Stomach (tissue), 4 donors: ENCODE data around the gene KRTAP16-1.
"Not testable (repeated sequence)": the region's sequence is repeated elsewhere in the genome, so short reads cannot be mapped to it uniquely, and the experiment has no call there.

ENCODE experiments used
- POLR2AphosphoS5 ChIP-seq, 3 donors: sonication (generic); formaldehyde crosslinking; IDR thresholded peaks; one replicate each; pipeline ENCODE4 v1.6.1; 2016; ENCODE audit warnings: antibody characterized with exemption in 3 of 3
- TF ChIP-seq, protein P1 (sequence below), 7 experiments: fragments of 450-650 bp in 4 of 7; fragments of 200-600 bp in 3 of 7; sonication (generic) in 3 of 7; IDR thresholded peaks; one replicate each; pipeline ENCODE4 v1.5.1; 2016 to 2019; ENCODE audit warnings: antibody characterized with exemption in 7 of 7, control low read depth in 2 of 7, mild to moderate bottlenecking in 1 of 7

DNA sequence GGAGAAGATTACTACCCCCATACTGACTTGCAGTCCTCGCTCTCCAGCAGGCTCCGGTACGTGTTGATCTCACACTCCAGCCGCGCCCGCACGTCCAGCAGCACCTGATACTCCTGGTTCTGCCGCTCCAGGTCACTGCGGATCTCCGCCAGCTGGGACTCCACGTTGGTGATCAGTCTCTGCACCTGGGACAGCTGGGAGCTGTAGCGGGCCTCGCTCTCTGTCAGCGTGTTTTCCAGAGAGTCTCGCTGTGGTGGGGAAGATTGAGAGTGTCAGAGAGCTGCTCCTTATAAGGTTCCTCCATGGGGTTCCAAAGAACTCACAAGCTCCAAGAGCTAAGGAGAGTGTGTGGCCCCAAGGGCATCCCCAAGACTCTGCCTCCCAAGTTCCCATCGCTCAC lies 37.3 kb upstream of the KRTAP16-1 start:
- TF ChIP-seq, protein P1, sequence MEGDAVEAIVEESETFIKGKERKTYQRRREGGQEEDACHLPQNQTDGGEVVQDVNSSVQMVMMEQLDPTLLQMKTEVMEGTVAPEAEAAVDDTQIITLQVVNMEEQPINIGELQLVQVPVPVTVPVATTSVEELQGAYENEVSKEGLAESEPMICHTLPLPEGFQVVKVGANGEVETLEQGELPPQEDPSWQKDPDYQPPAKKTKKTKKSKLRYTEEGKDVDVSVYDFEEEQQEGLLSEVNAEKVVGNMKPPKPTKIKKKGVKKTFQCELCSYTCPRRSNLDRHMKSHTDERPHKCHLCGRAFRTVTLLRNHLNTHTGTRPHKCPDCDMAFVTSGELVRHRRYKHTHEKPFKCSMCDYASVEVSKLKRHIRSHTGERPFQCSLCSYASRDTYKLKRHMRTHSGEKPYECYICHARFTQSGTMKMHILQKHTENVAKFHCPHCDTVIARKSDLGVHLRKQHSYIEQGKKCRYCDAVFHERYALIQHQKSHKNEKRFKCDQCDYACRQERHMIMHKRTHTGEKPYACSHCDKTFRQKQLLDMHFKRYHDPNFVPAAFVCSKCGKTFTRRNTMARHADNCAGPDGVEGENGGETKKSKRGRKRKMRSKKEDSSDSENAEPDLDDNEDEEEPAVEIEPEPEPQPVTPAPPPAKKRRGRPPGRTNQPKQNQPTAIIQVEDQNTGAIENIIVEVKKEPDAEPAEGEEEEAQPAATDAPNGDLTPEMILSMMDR (IDR thresholded peaks at IDR 0.05): not testable (repeated sequence)
- not testable (repeated sequence) for TF ChIP-seq POLR2AphosphoS5 (IDR thresholded peaks at IDR 0.05)
